HepG2 (cell line): ENCODE measurements around the gene HAND1. TPM values are rescaled to one million over a fixed set of nuclear protein-coding genes. Genes with fewer than 3 reads are reported as not detected.

Experiments used
- ATAC-seq: fragments of 200-7000 bp; cut with Tn5 transposase; 3 replicates; pipeline ENCODE4 v1.9.1; 2020; ENCODE audit warnings: mild to moderate bottlenecking, moderate library complexity
- BruUV-seq: library from RNA; stranded (reverse); fragments of 400-500 nt; replicated peaks from 2 replicates; lab custom pipeline; 2021; lab: Mats Ljungman, UMichigan
- CTCF ChIA-PET: fragments of 300-600 bp; formaldehyde crosslinking; extraction: SDS; loops from one replicate; lab custom pipeline; 2021; ENCODE audit warnings: low total read pairs, inconsistent platforms, low intra/inter-chr PET ratio; lab: Yijun Ruan, JAX
- POLR2A ChIA-PET: fragments of 350-600 bp; sonication (Branson Sonifier 250); formaldehyde crosslinking; loops from one replicate; lab custom pipeline; 2020; ENCODE audit warnings: antibody characterized with exemption, inconsistent platforms; lab: Yijun Ruan, JAX
- DNase-seq: peaks from one replicate; pipeline ENCODE4 v3.0.0-alpha.2; 2015; ENCODE audit warnings: low spot score
- FAIRE-seq: peaks from 3 replicates; lab custom pipeline; 2011; peaks lifted over from hg19 to GRCh38; lab: Jason Lieb, UNC
- H2AFZ ChIP-seq: one replicate; pipeline ENCODE4 v1.6.1; 2011; ENCODE audit warnings: low read length, inconsistent platforms
- H3K27ac ChIP-seq: fragments of 300-600 bp; 3 replicates; pipeline ENCODE4 v1.8.0; 2011; ENCODE audit warnings: mixed run types, mild to moderate bottlenecking, mixed read lengths, low read length, inconsistent platforms; ENCODE audit not compliant: insufficient read depth; ENCODE audit errors: extremely low read length
- H3K27me3 ChIP-seq, 2 experiments: fragments of 200-600 bp in 1 of 2; 2 replicates in 1 of 2; 3 replicates in 1 of 2; pipeline versions ENCODE4 v1.6.0 to v1.8.0; 2011; ENCODE audit warnings: low read length in 2 of 2, mild to moderate bottlenecking in 2 of 2, moderate library complexity in 2 of 2, inconsistent platforms in 1 of 2; ENCODE audit not compliant: insufficient read depth in 2 of 2, control insufficient read depth in 1 of 2
- H3K36me3 ChIP-seq, 2 experiments: fragments of 200-600 bp in 1 of 2; replicated peaks in 1 of 2; 2 replicates in 1 of 2; 3 replicates in 1 of 2; pipeline versions ENCODE4 v1.5.1 to v1.8.0; 2011; ENCODE audit warnings: low read length in 2 of 2, inconsistent platforms in 1 of 2; ENCODE audit not compliant: insufficient read depth in 2 of 2, control insufficient read depth in 1 of 2
- H3K4me1 ChIP-seq: 2 replicates; pipeline ENCODE4 v1.5.1; 2012; ENCODE audit warnings: low read length, inconsistent platforms; ENCODE audit not compliant: insufficient read depth
- H3K4me2 ChIP-seq: 2 replicates; pipeline ENCODE4 v1.6.0; 2011; ENCODE audit warnings: low read depth, low read length, inconsistent platforms
- H3K4me3 ChIP-seq, 3 experiments: fragments of 200-600 bp in 1 of 3; sonication (generic), shearing (Covaris generic) in 1 of 3; replicated peaks in 1 of 3; 2 replicates each; pipeline ENCODE4 v1.5.1; 2011 to 2016; ENCODE audit warnings: low read length in 3 of 3, inconsistent platforms in 2 of 3, low read depth in 2 of 3, mild to moderate bottlenecking in 2 of 3, control low read depth in 1 of 3, mixed read lengths in 1 of 3; ENCODE audit not compliant: insufficient read depth in 1 of 3
- H3K79me2 ChIP-seq: one replicate; pipeline ENCODE4 v1.6.1; 2011; ENCODE audit warnings: low read length, inconsistent platforms; ENCODE audit not compliant: insufficient read depth
- H3K9ac ChIP-seq: 2 replicates; pipeline ENCODE4 v1.6.0; 2011; ENCODE audit warnings: mild to moderate bottlenecking, low read depth, low read length, inconsistent platforms; ENCODE audit not compliant: insufficient read depth
- H3K9me3 ChIP-seq: 2 replicates; pipeline ENCODE4 v1.5.1; 2012; ENCODE audit warnings: mild to moderate bottlenecking, low read length
- H4K20me1 ChIP-seq: 2 replicates; pipeline ENCODE4 v1.6.0; 2011; ENCODE audit warnings: inconsistent platforms, mild to moderate bottlenecking, low read length, moderate library complexity; ENCODE audit not compliant: insufficient read depth
- ETV6 ChIP-seq: sonication (generic); formaldehyde crosslinking; conservative IDR thresholded peaks from 2 replicates; pipeline ENCODE4 v1.4.0; 2020; ENCODE audit warnings: missing genetic modification reagents
- FOXK1 ChIP-seq: sonication (generic); formaldehyde crosslinking; IDR thresholded peaks from 2 replicates; pipeline ENCODE4 v1.4.0; 2020; ENCODE audit warnings: low read depth, missing genetic modification reagents, borderline replicate concordance
- HOXD1 ChIP-seq: sonication (generic); formaldehyde crosslinking; IDR thresholded peaks from 2 replicates; pipeline ENCODE4 v1.5.0; 2020; ENCODE audit warnings: missing genetic modification reagents
- RFXANK ChIP-seq: IDR thresholded peaks from 2 replicates; pipeline ENCODE4 v1.6.1; 2016
- WGBS: methylation state at CpG from one replicate; pipeline ENCODE4 v1.1.6; 2017; ENCODE audit warnings: low lambda C conversion rate; 5-methylcytosine and 5-hydroxymethylcytosine counted together
- in situ Hi-C: cut with HindIII; loops from 2 replicates; pipeline ENCODE4 v1.10.0; 2017; ENCODE audit warnings: low pct_unique_long_range_greater_than_20kb; ENCODE audit not compliant: extremely low pct_ligation_motif_present
- intact Hi-C: fragments of 100-400 bp; cut with micrococcal nuclease; formaldehyde crosslinking; loops from one replicate; pipeline ENCODE4 v1.10.0; 2022; ENCODE audit not compliant: unreplicated experiment
- polyA plus RNA-seq, 8 experiments: library from polyadenylated mRNA; depleted of rRNA in 3 of 8; stranded (reverse) in 7 of 8; unstranded in 1 of 8; fragments of >200 nt; fragmentation: Illumina TruSeq in 4 of 8; extraction: Trizol in 4 of 8; gene quantifications; 2 replicates each; pipeline versions ENCODE4 v1.2.1 to v1.2.3, GENCODE V29; 2011 to 2016; ENCODE audit warnings: low read depth in 4 of 8, missing spikeins in 1 of 8, mixed read lengths in 1 of 8; ENCODE audit not compliant: insufficient read depth in 1 of 8
- total RNA-seq, 5 experiments: library from RNA; depleted of rRNA; stranded (reverse); fragments of >200 nt; fragmentation: Illumina TruSeq; extraction: Trizol; gene quantifications; 2 replicates each; pipeline ENCODE4 v1.2.3, GENCODE V29; 2016; ENCODE audit warnings: low read depth in 1 of 5
- TF ChIP-seq, protein P1 (sequence below): sonication (generic); formaldehyde crosslinking; IDR thresholded peaks from 2 replicates; pipeline ENCODE4 v1.9.0; 2021; ENCODE audit warnings: missing genetic modification reagents, mild to moderate bottlenecking, borderline replicate concordance
- TF ChIP-seq, protein P2 (sequence below): sonication (generic); formaldehyde crosslinking; IDR thresholded peaks from 2 replicates; pipeline ENCODE4 v1.4.0; 2020; ENCODE audit warnings: missing genetic modification reagents

The HAND1 gene
- total and polyA plus RNA-seq, 2 of the 13 experiments (the other 11 are each of a cell fraction or from before 2014, with no cell fraction given) = not detected

DNA sequence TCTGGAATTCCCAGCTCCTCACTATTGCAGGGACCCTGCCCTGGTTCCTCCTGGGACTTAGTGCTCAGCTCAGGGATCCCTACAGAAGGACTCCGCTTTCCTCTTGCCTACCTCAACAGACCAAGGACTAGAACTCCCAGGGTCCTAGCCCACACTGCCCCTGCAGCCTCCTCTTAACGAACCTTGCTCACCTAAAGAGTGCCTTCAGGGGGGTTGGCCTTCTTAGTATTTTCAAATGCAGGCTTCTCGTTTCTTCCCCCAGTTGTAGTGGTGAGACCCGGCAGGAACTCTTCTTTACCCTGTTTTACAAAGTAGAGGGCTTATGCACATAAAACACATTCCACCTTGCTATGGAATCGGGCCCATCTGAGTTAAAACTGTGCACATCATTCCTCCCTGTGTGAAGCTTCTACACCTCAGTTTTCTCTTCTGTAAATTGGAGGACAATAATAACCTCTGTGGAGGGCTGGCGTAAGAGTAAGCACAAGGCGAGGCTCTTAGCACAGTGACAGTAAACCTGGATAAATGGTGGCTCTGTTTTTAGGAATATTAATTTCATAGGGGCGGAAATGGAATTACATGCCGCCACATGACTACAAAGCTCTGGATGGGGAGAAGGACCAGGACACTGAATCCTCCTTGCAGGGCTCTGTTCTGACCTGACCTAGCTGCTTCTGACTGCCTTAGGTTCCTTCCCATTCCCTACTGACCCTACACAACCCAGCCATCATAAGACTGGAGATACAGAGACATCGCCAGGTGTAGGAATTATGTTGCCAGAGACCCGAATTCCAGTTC, 3.8 kb upstream of the HAND1 start:
- no TSS peak for BruUV-seq
- POLR2A ChIA-PET = no interaction called here
- H3K9ac ChIP-seq = no peak overlapping the region
- DNase-seq = no peak
- H4K20me1 ChIP-seq = no peaks in the 10 kb centered on the region
- no peak overlapping the region for H2AFZ ChIP-seq
- no peak overlapping the region for H3K4me3 ChIP-seq
- no peak overlapping the region for H3K27ac ChIP-seq
- in situ Hi-C loops (no loop called here), intact Hi-C loops (loop anchor here (1.0 kb wide), 1 partner anchor 34 kb away; no protein-coding TSS in a partner anchor)
- no peak overlapping the region for H3K4me2 ChIP-seq
- no peak for TF ChIP-seq HOXD1
- TF ChIP-seq, protein P1, sequence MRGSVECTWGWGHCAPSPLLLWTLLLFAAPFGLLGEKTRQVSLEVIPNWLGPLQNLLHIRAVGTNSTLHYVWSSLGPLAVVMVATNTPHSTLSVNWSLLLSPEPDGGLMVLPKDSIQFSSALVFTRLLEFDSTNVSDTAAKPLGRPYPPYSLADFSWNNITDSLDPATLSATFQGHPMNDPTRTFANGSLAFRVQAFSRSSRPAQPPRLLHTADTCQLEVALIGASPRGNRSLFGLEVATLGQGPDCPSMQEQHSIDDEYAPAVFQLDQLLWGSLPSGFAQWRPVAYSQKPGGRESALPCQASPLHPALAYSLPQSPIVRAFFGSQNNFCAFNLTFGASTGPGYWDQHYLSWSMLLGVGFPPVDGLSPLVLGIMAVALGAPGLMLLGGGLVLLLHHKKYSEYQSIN (CRISPR knock-in tag) = no peak
- no peak for TF ChIP-seq RFXANK (CRISPR knock-in tag)
- TF ChIP-seq FOXK1 (CRISPR knock-in tag) = no peak
- no peak for TF ChIP-seq ETV6 (CRISPR knock-in tag)
- TF ChIP-seq, protein P2, sequence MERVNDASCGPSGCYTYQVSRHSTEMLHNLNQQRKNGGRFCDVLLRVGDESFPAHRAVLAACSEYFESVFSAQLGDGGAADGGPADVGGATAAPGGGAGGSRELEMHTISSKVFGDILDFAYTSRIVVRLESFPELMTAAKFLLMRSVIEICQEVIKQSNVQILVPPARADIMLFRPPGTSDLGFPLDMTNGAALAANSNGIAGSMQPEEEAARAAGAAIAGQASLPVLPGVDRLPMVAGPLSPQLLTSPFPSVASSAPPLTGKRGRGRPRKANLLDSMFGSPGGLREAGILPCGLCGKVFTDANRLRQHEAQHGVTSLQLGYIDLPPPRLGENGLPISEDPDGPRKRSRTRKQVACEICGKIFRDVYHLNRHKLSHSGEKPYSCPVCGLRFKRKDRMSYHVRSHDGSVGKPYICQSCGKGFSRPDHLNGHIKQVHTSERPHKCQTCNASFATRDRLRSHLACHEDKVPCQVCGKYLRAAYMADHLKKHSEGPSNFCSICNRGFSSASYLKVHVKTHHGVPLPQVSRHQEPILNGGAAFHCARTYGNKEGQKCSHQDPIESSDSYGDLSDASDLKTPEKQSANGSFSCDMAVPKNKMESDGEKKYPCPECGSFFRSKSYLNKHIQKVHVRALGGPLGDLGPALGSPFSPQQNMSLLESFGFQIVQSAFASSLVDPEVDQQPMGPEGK = no peak
- ATAC-seq = no peak
- H3K79me2 ChIP-seq = no peaks in the 10 kb centered on the region
- CTCF ChIA-PET = no interaction called here
- WGBS = 37% methylated on average over 11 of the region's 11 CpGs
- H3K9me3 ChIP-seq = no peaks in the 10 kb centered on the region
- FAIRE-seq = no peak
- H3K4me1 ChIP-seq = no peaks in the 10 kb centered on the region
- no peaks in the 10 kb centered on the region for H3K36me3 ChIP-seq
- peaks cover 21 to 97% of the 10 kb centered on the region in 2 experiments for H3K27me3 ChIP-seq
